GM12873 (cell line): ENCODE results near the gene BARX1.

Source experiments
- TF ChIP-seq, protein P1 (sequence below): IDR thresholded peaks from 2 replicates; pipeline ENCODE4 v1.5.1; 2012; ENCODE audit warnings: low read depth, mild to moderate bottlenecking, moderate library complexity, low read length, control low read depth; ENCODE audit not compliant: insufficient read depth; ENCODE audit errors: missing control alignments

The BARX1 gene

GRCh38 chr9:93942161-93942560, 13.0 kb downstream of the BARX1 start:
- TF ChIP-seq, protein P1, sequence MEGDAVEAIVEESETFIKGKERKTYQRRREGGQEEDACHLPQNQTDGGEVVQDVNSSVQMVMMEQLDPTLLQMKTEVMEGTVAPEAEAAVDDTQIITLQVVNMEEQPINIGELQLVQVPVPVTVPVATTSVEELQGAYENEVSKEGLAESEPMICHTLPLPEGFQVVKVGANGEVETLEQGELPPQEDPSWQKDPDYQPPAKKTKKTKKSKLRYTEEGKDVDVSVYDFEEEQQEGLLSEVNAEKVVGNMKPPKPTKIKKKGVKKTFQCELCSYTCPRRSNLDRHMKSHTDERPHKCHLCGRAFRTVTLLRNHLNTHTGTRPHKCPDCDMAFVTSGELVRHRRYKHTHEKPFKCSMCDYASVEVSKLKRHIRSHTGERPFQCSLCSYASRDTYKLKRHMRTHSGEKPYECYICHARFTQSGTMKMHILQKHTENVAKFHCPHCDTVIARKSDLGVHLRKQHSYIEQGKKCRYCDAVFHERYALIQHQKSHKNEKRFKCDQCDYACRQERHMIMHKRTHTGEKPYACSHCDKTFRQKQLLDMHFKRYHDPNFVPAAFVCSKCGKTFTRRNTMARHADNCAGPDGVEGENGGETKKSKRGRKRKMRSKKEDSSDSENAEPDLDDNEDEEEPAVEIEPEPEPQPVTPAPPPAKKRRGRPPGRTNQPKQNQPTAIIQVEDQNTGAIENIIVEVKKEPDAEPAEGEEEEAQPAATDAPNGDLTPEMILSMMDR: no peak

GRCh38 chr9:93941493-93941892, 13.7 kb downstream of the BARX1 start:
- TF ChIP-seq, protein P1: no peak

- TF ChIP-seq, protein P1: no peak
Observed at GRCh38 chr9:93940951-93941350, 14.2 kb downstream of the BARX1 start.

- TF ChIP-seq, protein P1: no peak
Observed at GRCh38 chr9:93937193-93937592, 18.0 kb downstream of the BARX1 start.

GRCh38 chr9:93931905-93932304, 23.2 kb downstream of the BARX1 start:
- TF ChIP-seq, protein P1: no peak

GRCh38 chr9:93930070-93930469, 25.1 kb downstream of the BARX1 start:
- TF ChIP-seq, protein P1: no peak

- TF ChIP-seq, protein P1: no peak
Observed at GRCh38 chr9:93929231-93929630, 25.9 kb downstream of the BARX1 start.
